ENCODE measurements around the gene BLVRA.

DNA sequence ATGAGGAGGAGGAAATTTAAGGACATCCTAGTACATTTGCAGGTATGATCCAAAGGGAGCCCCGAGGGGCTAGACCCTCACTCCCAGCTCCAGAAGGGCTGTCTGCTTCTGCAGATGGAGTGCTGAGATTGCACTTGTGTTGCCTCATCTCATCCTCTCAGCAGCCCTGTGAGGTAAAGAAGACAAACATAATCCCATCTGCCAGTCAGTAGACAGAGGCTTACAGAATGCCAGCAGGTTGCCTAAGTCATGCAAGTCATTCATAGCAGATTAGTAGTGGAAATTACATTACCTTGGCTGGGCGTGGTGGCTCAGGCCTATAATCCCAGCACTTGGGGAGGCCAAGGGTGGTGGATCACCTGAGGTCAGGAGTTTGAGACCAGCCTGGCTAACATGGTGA is 45.4 kb downstream of the BLVRA start:
- TF ChIP-seq POLR2A (IDR thresholded peaks at IDR 0.05) (no peak), POLR2AphosphoS5 (IDR thresholded peaks at IDR 0.05) (no peak)
- TF ChIP-seq, protein P1, sequence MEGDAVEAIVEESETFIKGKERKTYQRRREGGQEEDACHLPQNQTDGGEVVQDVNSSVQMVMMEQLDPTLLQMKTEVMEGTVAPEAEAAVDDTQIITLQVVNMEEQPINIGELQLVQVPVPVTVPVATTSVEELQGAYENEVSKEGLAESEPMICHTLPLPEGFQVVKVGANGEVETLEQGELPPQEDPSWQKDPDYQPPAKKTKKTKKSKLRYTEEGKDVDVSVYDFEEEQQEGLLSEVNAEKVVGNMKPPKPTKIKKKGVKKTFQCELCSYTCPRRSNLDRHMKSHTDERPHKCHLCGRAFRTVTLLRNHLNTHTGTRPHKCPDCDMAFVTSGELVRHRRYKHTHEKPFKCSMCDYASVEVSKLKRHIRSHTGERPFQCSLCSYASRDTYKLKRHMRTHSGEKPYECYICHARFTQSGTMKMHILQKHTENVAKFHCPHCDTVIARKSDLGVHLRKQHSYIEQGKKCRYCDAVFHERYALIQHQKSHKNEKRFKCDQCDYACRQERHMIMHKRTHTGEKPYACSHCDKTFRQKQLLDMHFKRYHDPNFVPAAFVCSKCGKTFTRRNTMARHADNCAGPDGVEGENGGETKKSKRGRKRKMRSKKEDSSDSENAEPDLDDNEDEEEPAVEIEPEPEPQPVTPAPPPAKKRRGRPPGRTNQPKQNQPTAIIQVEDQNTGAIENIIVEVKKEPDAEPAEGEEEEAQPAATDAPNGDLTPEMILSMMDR (IDR thresholded peaks at IDR 0.05), result no peak
